ENCODE results near the gene DTHD1.

DNA sequence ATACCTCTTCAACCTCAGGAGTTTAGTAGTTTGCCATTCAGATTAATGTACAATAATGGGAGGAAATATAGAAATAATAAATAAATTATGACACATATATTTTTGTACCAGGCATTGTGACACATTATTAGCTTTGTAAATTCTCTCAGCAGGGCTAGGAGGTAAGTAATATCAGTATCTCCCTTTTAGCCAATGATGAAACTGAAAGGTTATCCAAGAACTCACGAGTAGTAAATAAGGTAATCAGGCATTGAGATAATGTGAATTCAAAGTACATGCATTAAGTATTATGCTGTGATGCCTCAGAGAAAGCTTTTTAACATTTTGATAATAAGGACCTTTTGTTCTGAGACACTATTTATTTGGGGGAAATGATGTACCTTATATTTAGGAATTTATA, 31.8 kb upstream of the DTHD1 start:
- TF ChIP-seq, protein P1, sequence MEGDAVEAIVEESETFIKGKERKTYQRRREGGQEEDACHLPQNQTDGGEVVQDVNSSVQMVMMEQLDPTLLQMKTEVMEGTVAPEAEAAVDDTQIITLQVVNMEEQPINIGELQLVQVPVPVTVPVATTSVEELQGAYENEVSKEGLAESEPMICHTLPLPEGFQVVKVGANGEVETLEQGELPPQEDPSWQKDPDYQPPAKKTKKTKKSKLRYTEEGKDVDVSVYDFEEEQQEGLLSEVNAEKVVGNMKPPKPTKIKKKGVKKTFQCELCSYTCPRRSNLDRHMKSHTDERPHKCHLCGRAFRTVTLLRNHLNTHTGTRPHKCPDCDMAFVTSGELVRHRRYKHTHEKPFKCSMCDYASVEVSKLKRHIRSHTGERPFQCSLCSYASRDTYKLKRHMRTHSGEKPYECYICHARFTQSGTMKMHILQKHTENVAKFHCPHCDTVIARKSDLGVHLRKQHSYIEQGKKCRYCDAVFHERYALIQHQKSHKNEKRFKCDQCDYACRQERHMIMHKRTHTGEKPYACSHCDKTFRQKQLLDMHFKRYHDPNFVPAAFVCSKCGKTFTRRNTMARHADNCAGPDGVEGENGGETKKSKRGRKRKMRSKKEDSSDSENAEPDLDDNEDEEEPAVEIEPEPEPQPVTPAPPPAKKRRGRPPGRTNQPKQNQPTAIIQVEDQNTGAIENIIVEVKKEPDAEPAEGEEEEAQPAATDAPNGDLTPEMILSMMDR (optimal IDR thresholded peaks at IDR 0.05 in 1 of 3, IDR thresholded peaks at IDR 0.05 in 1 of 3, conservative IDR thresholded peaks at IDR 0.05 in 1 of 3; ENCODE audit: extremely low read depth in 1 of 3, insufficient read depth in 2 of 3, low read length in 3 of 3) = no peak
- TF ChIP-seq EZH2 (IDR thresholded peaks at IDR 0.05; ENCODE audit: low read length) = no peak

All from keratinocyte (primary cell).